ENCODE measurements around the gene EOMES. TPM values are rescaled to one million over a fixed set of nuclear protein-coding genes. Genes with fewer than 3 reads are reported as not detected.

Gene EOMES
- total and polyA plus RNA-seq, 2 donors (not counting 1 experiment from before 2014, with no cell fraction given), result 0.10 to 0.12 TPM

DNA sequence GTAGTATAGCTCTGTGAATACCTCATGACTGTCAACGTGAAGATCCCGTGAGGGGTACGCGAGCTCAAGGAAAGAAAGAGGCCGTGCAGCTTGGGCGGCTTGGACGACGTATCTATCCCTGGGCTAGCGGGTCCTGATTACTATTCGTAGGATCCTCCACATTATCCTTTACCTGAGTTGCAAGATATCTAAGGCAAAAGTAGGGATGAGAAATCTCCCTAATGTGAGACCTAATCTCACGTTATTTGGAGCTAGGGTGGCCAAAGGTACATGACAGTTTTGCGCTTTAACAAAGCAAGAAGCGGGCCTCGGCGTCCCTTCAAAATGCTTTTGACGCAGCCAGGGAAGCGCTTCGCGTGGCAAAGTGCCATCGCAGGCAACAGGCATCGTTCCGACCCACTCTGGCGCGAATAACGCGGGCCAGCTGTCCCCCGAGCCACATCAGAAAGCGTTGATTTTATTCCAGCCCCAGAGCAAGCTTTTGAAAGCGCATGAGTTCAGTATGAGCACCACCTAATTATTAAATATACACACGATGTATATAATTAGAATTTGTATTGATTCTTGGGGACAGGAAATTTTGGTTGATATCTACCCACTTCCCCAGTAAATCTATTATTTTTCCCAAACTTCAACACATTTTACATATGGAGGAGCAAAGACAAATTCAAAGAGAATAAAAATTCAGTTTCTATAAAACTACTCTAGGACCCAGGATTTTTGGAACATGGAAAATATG, 2.5 kb upstream of the EOMES start:
- no peak overlapping the region for H3K27ac Mint-ChIP-seq

DNA sequence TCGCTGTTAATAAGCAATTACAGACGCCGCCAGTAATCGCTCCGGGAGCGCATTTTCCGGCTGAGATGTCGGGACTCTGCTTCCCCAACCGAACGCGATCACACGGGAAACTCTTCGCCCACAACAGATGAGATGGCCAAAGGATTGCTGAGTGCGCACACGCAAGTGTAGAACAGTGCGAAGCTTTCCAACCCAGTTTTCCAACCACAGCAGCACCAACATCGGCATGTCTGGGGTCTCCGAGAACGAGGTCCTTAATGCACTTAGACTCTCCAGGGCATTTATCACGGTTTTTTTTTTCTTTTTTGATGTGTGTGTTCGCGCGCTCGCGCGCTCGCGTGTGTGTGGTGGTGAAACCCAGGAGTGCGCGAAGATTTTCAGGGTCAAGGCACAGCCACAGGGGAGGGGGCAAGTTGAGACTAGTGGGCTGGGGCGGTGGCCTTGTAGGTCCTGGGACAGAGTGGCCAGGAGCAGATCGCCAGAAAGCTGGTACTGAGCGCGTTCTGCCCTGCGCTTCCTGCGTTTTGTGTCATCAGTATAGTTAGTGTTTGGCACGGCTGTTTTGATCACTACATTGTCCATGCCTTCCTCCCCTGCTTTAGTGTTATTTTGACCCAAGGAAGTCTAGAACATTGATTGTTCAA, 1.8 kb upstream of the EOMES start:
- peaks cover 38 to 48% of the 10 kb centered on the region in 2 donors for H3K4me1 ChIP-seq (ENCODE audit: control insufficient read depth in 2 of 2, insufficient read depth in 2 of 2, low read length in 2 of 2)
- ChIA-PET CTCF (interaction anchor here (1.2 to 2.4 kb wide), 2 partner anchors 8 to 12 kb away, joined by 5 to 20 read pairs; no protein-coding TSS in a partner anchor), POLR2A (no interaction called here)
- H3K27me3 Mint-ChIP-seq, result peaks cover 78% of the 10 kb centered on the region
- ATAC-seq (ENCODE audit: low read depth) (no peak), DNase-seq (peak; percentile 43)
- peaks cover 39% of the 10 kb centered on the region for H3K4me1 Mint-ChIP-seq
- no peak overlapping the region for H3K27ac Mint-ChIP-seq
- H3K36me3 ChIP-seq (replicated peaks in 1 of 2; ENCODE audit: control extremely low read depth in 1 of 2, control insufficient read depth in 1 of 2, extremely low read depth in 1 of 2, insufficient read depth in 2 of 2, low read length in 1 of 2), result no peaks in the 10 kb centered on the region
- no peak overlapping the region for H3K27ac ChIP-seq (ENCODE audit: low read length in 2 of 2)
- H3K9me3 ChIP-seq (ENCODE audit: control extremely low read depth in 1 of 3, control insufficient read depth in 2 of 3, insufficient read depth in 1 of 3, low read length in 2 of 3), result peaks cover 0 to 45% (median 0%) of the 10 kb centered on the region in 3 donors
- no peak overlapping the region for H3K9ac ChIP-seq (ENCODE audit: low read length)
- TF ChIP-seq, protein P1, sequence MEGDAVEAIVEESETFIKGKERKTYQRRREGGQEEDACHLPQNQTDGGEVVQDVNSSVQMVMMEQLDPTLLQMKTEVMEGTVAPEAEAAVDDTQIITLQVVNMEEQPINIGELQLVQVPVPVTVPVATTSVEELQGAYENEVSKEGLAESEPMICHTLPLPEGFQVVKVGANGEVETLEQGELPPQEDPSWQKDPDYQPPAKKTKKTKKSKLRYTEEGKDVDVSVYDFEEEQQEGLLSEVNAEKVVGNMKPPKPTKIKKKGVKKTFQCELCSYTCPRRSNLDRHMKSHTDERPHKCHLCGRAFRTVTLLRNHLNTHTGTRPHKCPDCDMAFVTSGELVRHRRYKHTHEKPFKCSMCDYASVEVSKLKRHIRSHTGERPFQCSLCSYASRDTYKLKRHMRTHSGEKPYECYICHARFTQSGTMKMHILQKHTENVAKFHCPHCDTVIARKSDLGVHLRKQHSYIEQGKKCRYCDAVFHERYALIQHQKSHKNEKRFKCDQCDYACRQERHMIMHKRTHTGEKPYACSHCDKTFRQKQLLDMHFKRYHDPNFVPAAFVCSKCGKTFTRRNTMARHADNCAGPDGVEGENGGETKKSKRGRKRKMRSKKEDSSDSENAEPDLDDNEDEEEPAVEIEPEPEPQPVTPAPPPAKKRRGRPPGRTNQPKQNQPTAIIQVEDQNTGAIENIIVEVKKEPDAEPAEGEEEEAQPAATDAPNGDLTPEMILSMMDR (IDR thresholded peaks at IDR 0.05), result no peak
- no peak for TF ChIP-seq EZH2 (IDR thresholded peaks at IDR 0.05; ENCODE audit: borderline replicate concordance, insufficient read depth, low read depth, low read length, poor library complexity, severe bottlenecking)
- no peaks in the 10 kb centered on the region for H4K20me1 ChIP-seq (ENCODE audit: control insufficient read depth, insufficient read depth, low read length, poor library complexity, severe bottlenecking)
- H3K4me2 ChIP-seq (replicated peaks; ENCODE audit: low read depth, low read length, poor library complexity, severe bottlenecking), result peak overlapping the region; percentile 94
- H3K79me2 ChIP-seq (ENCODE audit: control insufficient read depth, insufficient read depth, low read length), result no peaks in the 10 kb centered on the region
- WGBS (ENCODE audit: insufficient coverage), result 19% methylated on average over 36 of the region's 37 CpGs
- H3K27me3 ChIP-seq (replicated peaks in 1 of 4; ENCODE audit: control extremely low read depth in 1 of 4, control insufficient read depth in 3 of 4, insufficient read depth in 4 of 4, low read length in 3 of 4), result peaks cover 2 to 83% (median 75%) of the 10 kb centered on the region in 4 experiments
- peak overlapping the region; percentile 63 for H3K4me3 Mint-ChIP-seq
- peak overlapping the region; percentile 1 for H2AFZ ChIP-seq (ENCODE audit: insufficient read depth, low read depth, low read length, poor library complexity, severe bottlenecking)
- H3K4me3 ChIP-seq (ENCODE audit: control extremely low read depth in 1 of 5, extremely low read depth in 1 of 5, insufficient read depth in 1 of 5, low read depth in 2 of 5, low read length in 4 of 5), result no peak overlapping the region
- H3K9me3 Mint-ChIP-seq (ENCODE audit: insufficient read depth), result no peaks in the 10 kb centered on the region
- intact Hi-C loops (cut with micrococcal nuclease), result no loop called here

More for the DNA sequence above, 2.5 kb upstream of the EOMES start:
- no peaks in the 10 kb centered on the region for H3K79me2 ChIP-seq (ENCODE audit: control insufficient read depth, insufficient read depth, low read length)
- H3K36me3 ChIP-seq (replicated peaks in 1 of 2; ENCODE audit: control extremely low read depth in 1 of 2, control insufficient read depth in 1 of 2, extremely low read depth in 1 of 2, insufficient read depth in 2 of 2, low read length in 1 of 2), result no peaks in the 10 kb centered on the region
- H3K27me3 Mint-ChIP-seq, result peaks cover 78% of the 10 kb centered on the region
- H3K27me3 ChIP-seq (replicated peaks in 1 of 4; ENCODE audit: control extremely low read depth in 1 of 4, control insufficient read depth in 3 of 4, insufficient read depth in 4 of 4, low read length in 3 of 4), result peaks cover 0 to 87% (median 74%) of the 10 kb centered on the region in 4 experiments
- no peaks in the 10 kb centered on the region for H4K20me1 ChIP-seq (ENCODE audit: control insufficient read depth, insufficient read depth, low read length, poor library complexity, severe bottlenecking)
- TF ChIP-seq EZH2 (IDR thresholded peaks at IDR 0.05; ENCODE audit: borderline replicate concordance, insufficient read depth, low read depth, low read length, poor library complexity, severe bottlenecking), result no peak
- no peak overlapping the region for H3K4me2 ChIP-seq (replicated peaks; ENCODE audit: low read depth, low read length, poor library complexity, severe bottlenecking)
- no peak for ATAC-seq (ENCODE audit: low read depth)
- no peak overlapping the region for H2AFZ ChIP-seq (ENCODE audit: insufficient read depth, low read depth, low read length, poor library complexity, severe bottlenecking)
- H3K4me3 ChIP-seq (ENCODE audit: control extremely low read depth in 1 of 5, extremely low read depth in 1 of 5, insufficient read depth in 1 of 5, low read depth in 2 of 5, low read length in 4 of 5), result no peak overlapping the region
- peaks cover 38 to 52% of the 10 kb centered on the region in 2 donors for H3K4me1 ChIP-seq (ENCODE audit: control insufficient read depth in 2 of 2, insufficient read depth in 2 of 2, low read length in 2 of 2)
- intact Hi-C loops (cut with micrococcal nuclease), result no loop called here
- no peak overlapping the region for H3K4me3 Mint-ChIP-seq
- 10% methylated on average over 19 of the region's 30 CpGs for WGBS (ENCODE audit: insufficient coverage)
- no peaks in the 10 kb centered on the region for H3K9me3 Mint-ChIP-seq (ENCODE audit: insufficient read depth)
- peaks cover 0 to 49% (median 0%) of the 10 kb centered on the region in 3 donors for H3K9me3 ChIP-seq (ENCODE audit: control extremely low read depth in 1 of 3, control insufficient read depth in 2 of 3, insufficient read depth in 1 of 3, low read length in 2 of 3)
- H3K4me1 Mint-ChIP-seq, result peaks cover 42% of the 10 kb centered on the region
- no peak for DNase-seq
- H3K9ac ChIP-seq (ENCODE audit: low read length), result no peak overlapping the region
- H3K27ac ChIP-seq (ENCODE audit: low read length in 2 of 2), result no peak overlapping the region
- ChIA-PET CTCF (interaction anchor here (1.2 kb wide), 1 partner anchor 9 kb away, joined by 5 read pairs; no protein-coding TSS in a partner anchor), POLR2A (no interaction called here)
